GM18867 (cell line): Measurements from ENCODE around the gene RNU6-1.

Experiments used
- ATAC-seq: cut with Tn5 transposase; IDR thresholded peaks from one replicate; pipeline ENCODE4 v1.9.1; 2021; ENCODE audit warnings: mild to moderate bottlenecking, moderate library complexity; ENCODE audit not compliant: unreplicated experiment

Gene RNU6-1

DNA sequence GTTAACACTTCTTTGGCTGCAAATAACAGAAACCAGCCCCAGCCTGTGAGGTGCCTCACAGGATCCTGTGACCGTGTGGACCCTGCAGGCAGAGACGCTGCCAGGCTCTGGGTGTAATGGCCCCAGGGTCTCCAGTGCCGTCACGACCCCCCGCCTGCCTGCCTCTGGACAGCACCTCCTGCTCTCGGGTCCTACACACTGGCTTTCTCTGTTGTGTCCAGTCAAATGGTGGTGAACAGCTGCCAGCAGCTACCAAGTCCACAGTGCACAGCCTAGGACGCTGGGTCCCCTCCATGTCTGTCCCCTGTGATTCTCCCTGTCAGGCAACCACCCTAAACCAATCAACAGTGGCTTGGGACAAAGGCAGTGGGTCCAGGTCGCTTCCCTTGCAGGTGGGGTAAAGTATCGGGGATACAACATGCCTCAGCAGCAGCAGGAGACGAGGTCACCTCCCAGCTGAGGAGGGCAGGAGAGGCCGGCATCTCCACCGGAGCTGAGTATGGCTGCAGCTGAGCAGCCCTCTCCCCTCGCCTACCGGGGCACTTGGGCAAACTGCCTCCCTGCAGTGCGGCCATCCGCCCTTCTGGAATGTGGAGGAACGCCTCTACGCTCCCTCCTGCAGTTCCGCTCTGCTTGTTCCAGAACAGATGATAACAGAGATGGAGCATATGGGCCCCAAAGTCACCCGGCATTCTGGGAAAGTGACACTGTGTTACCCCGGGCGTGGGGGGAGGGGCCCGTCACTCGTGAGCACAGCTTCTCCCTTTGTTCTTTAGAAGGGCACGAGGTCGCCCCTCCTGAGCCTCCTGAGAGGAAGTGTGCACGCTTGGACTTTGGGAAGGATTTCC is 35.6 kb downstream of the RNU6-1 start:
- ATAC-seq, result no peak

DNA sequence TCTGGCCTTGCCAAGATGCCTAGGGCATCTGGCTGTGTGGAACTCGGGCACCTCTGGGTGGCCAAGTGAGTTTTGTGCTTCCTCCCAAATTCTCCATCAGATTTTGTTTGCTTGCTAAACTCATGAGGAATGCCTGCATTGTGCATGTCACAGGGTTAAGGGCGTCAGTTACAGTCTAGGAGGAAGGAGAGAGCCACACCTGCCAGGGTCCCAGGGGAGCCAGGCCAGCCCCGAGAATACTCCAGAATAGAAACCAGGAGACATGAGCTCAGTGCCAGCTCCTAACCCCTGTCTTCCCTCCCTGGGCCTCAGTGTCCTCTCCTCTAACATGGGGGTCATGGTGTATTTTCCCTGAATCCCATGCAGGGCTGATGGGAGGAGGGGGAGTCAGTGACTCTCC is 36.5 kb downstream of the RNU6-1 start:
- no peak for ATAC-seq

- no peak for ATAC-seq
Observed at GRCh38 chr15:67801926-67802914, 37.6 kb downstream of the RNU6-1 start.

- no peak for ATAC-seq
Observed at GRCh38 chr15:67801142-67801541, 38.7 kb downstream of the RNU6-1 start.

GRCh38 chr15:67799801-67800205 is 40.0 kb downstream of the RNU6-1 start:
- no peak for ATAC-seq

DNA sequence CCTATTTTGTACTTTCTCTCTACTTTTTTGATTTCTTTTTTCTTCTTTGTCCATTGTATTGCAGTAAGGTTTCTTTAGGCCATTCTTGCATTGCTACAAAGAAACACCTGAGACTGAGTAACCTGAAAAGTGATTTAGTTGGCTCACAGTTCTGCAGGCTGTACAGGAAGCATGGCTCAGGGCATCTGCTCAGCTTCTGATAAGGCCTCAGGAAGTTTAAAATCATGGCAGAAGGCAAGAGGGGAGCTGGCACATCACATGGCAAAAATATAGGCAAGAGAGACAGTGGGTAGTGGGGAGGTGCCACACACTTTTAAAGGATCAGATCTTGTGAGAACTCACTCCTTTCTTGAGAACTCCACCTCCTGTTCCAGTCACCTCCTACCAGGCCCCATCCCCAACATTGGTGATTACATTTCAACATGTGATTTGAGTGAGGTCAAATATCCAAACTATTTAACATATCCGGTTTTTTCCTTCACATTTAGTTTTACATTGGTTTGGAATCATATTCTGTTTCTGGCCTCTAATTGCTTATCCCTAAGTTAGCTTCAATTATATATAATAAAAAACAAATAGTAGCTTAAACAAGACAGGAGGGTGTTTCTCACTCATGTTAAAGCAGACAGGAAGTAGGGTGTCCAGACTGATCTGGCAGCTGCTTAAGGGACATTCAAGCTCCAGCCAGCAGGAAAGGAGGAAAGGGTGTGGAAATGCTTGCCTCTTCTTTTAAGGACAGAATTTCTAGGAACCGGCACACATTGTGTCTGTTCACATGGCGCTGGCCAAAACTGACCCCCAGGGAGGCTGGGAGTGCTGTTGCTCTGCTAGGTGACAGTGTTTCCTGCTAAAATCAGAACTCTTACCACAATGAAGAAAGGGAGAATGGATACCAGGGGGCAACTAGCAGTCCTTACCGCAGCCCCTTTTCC is 43.4 kb downstream of the RNU6-1 start:
- ATAC-seq, result no peak

GRCh38 chr15:67794832-67795574 is 44.8 kb downstream of the RNU6-1 start:
- no peak for ATAC-seq

DNA sequence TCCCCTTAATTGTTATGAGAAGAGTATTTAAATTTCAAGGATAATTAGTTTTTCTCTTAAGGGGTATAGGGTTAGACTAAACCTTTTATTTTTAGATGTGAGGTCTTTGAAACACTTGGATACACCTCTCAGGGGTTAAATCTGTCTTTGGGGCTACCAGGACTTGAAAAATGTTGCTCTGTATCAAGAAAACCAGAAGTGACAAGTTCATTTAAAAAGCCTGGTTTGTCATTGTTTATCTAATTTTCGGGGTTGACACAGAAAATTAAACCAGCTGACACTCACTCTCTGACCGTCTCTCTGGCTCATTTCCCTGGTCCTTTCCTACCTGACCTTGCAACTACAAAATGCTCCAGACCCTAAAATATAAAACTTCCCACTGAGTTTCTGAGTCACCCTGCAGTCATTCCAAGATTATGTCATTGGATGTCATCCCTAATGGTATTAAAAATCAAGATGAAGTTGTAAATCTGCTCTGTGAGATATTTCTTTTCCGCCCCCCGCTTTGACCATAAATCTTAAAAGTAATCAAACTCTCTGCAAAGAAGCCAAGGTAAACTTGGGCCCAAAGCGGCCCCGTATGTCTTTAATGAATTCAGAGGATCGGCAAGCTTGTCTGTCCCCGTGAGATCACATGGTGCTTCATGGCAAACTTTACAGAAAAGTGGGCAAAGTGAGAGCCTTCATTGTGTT is 47.4 kb downstream of the RNU6-1 start:
- ATAC-seq, result no peak

DNA sequence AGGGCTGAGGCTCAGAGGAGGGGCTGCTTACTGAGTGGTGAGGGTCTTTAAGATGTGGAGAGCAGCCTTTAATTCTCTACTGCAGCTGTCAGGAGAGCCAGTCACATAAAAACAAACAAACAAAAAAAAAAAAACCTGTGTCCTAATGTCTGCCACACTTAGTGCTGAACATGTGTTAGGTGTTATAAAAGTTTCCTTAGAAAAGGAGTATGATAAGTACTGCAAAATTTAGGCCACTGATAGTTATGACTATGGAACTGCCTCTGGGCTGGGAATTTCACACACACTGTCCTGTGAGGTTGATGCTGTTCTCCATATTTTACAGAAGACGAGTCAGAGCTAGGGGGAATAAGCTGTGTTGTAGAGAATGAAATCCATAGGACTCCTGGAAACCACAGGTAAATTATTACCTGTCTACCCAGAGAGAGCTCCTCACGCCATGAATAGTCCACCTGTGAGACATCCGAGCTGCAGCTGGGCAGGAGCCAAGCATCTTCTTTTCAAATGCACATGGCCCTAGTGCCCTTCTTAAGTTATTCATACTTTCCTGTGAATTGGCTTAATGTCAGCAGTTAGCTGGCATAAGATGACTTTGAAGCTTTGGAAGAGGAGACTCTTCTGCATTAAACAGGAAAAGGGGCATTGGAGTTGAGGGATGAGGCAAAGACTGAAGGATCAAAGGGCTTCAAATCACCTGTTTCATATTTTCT is 49.1 kb downstream of the RNU6-1 start:
- no peak for ATAC-seq
